SU-DHL-6 (cell line): ENCODE measurements around the gene DAZAP2.

Experiments
- H2AFZ ChIP-seq: fragments of 200-600 bp; sonication (generic); 2 replicates; pipeline ENCODE4 v1.6.1; 2014; ENCODE audit warnings: low read depth, mild to moderate bottlenecking, moderate library complexity, mixed read lengths, antibody characterized with exemption, low read length; ENCODE audit not compliant: severe bottlenecking
- H3F3A ChIP-seq: fragments of 200-600 bp; shearing (Covaris generic); 2 replicates; pipeline ENCODE4 v1.6.0; 2016; ENCODE audit warnings: antibody characterized with exemption, mild to moderate bottlenecking; ENCODE audit not compliant: insufficient read depth
- H3K27ac ChIP-seq: fragments of 200-600 bp; sonication (generic); 2 replicates; pipeline ENCODE4 v1.5.1; 2016; ENCODE audit warnings: low read depth, mild to moderate bottlenecking, low read length, moderate library complexity, mixed read lengths
- H3K27me3 ChIP-seq: fragments of 200-600 bp; sonication (generic), shearing (Covaris generic); 2 replicates; pipeline ENCODE4 v1.6.0; 2014; ENCODE audit warnings: mild to moderate bottlenecking, low read length
- H3K36me3 ChIP-seq: fragments of 200-600 bp; sonication (generic); 2 replicates; pipeline ENCODE4 v1.6.1; 2014; ENCODE audit warnings: mild to moderate bottlenecking, low read length, mixed read lengths
- H3K4me2 ChIP-seq: fragments of 300-600, 200-600 bp; shearing (Covaris generic), sonication (generic); 2 replicates; pipeline ENCODE4 v1.6.0; 2014; ENCODE audit warnings: low read length, low read depth, mild to moderate bottlenecking; ENCODE audit not compliant: poor library complexity, severe bottlenecking
- H3K4me3 ChIP-seq: fragments of 200-600 bp; sonication (generic); 2 replicates; pipeline ENCODE4 v1.5.1; 2014; ENCODE audit warnings: antibody characterized with exemption, low read length, mild to moderate bottlenecking, mixed read lengths; ENCODE audit not compliant: insufficient read depth, poor library complexity, severe bottlenecking
- H3K79me2 ChIP-seq: fragments of 200-600 bp; sonication (generic); 2 replicates; pipeline ENCODE4 v1.6.1; 2014; ENCODE audit warnings: mild to moderate bottlenecking, low read length, moderate library complexity; ENCODE audit not compliant: insufficient read depth
- H3K9ac ChIP-seq: fragments of 200-600 bp; sonication (generic); 2 replicates; pipeline ENCODE4 v1.7.0; 2014; ENCODE audit warnings: mild to moderate bottlenecking, low read length
- H3K9me2 ChIP-seq: fragments of 200-600 bp; sonication (generic); replicated peaks from 2 replicates; pipeline ENCODE4 v1.6.1; 2014; ENCODE audit warnings: low read length; ENCODE audit not compliant: insufficient read depth
- H3K9me3 ChIP-seq: fragments of 200-600 bp; sonication (generic); 2 replicates; pipeline ENCODE4 v1.6.1; 2014; ENCODE audit warnings: low read length, mixed read lengths; ENCODE audit not compliant: insufficient read depth
- H4K20me1 ChIP-seq: fragments of 200-600 bp; sonication (generic); 2 replicates; pipeline ENCODE4 v1.6.1; 2014; ENCODE audit warnings: low read depth, mild to moderate bottlenecking, antibody characterized with exemption, low read length, moderate library complexity, mixed read lengths
- CTCF ChIP-seq: fragments of 200-600 bp; sonication (generic); IDR thresholded peaks from one replicate; pipeline ENCODE4 v1.5.1; 2017; ENCODE audit warnings: antibody characterized with exemption, mild to moderate bottlenecking, low read length, moderate library complexity; ENCODE audit not compliant: insufficient read depth, poor library complexity, severe bottlenecking
- EZH2phosphoT487 ChIP-seq: fragments of 200-600 bp; sonication (generic), shearing (Covaris generic); conservative IDR thresholded peaks from 2 replicates; pipeline ENCODE4 v1.6.1; 2018; ENCODE audit warnings: mild to moderate bottlenecking, antibody characterized with exemption, low read length, moderate library complexity, mixed read lengths

DAZAP2 gene

GRCh38 chr12:51238510-51239334 lies at the start of gene DAZAP2:
Gene DAZAP2, plus strand, starts transcription at chr12:51238826. Its CDS starts 82 bp downstream, at chr12:51238908.
- peaks cover 19% of the 10 kb centered on the region; the same call in 1 of the 2 replicates for H3K79me2 ChIP-seq
- H3K4me3 ChIP-seq = peak within 1 kb of the TSS; percentile 76
- no peaks in the 10 kb centered on the region for H3K9me2 ChIP-seq
- H3K36me3 ChIP-seq = peaks cover 8% of the 10 kb centered on the region
- no peaks in the 10 kb centered on the region for H3K9me3 ChIP-seq
- peaks cover 23% of the 10 kb centered on the region; the same call in 1 of the 2 replicates for H3F3A ChIP-seq
- H2AFZ ChIP-seq = peak within 1 kb of the TSS; percentile 85
- peaks cover 6% of the 10 kb centered on the region; the same call in 1 of the 2 replicates for H4K20me1 ChIP-seq
- no peaks in the 10 kb centered on the region for H3K27me3 ChIP-seq
- H3K27ac ChIP-seq = peak within 1 kb of the TSS; percentile 91
- peak within 1 kb of the TSS; percentile 80 for H3K4me2 ChIP-seq
- H3K9ac ChIP-seq = peak within 1 kb of the TSS; percentile 88
- TF ChIP-seq CTCF = no peak
- TF ChIP-seq EZH2phosphoT487 = no peak

- Histone ChIP-seq H3K4me3 (no peak overlapping the region), H2AFZ (no peak overlapping the region), H3K27me3 (no peaks in the 10 kb centered on the region), H4K20me1 (no peaks in the 10 kb centered on the region), H3K79me2 (no peaks in the 10 kb centered on the region), H3F3A (no peaks in the 10 kb centered on the region), H3K9me3 (no peaks in the 10 kb centered on the region), H3K27ac (no peak overlapping the region), H3K9me2 (no peaks in the 10 kb centered on the region), H3K4me2 (no peak overlapping the region), H3K36me3 (no peaks in the 10 kb centered on the region), H3K9ac (no peak overlapping the region)
- TF ChIP-seq EZH2phosphoT487 = no peak
- no peak for TF ChIP-seq CTCF
These were observed 48.8 kb upstream of the DAZAP2 start for GRCh38 chr12:51189790-51190355.

- Histone ChIP-seq H4K20me1 (no peaks in the 10 kb centered on the region), H3K4me2 (no peak overlapping the region), H3K9ac (no peak overlapping the region), H3K36me3 (no peaks in the 10 kb centered on the region), H3K27me3 (no peaks in the 10 kb centered on the region), H3K9me3 (no peaks in the 10 kb centered on the region), H3K9me2 (no peaks in the 10 kb centered on the region), H3K4me3 (no peak overlapping the region), H3K27ac (no peak overlapping the region), H3F3A (no peaks in the 10 kb centered on the region), H3K79me2 (no peaks in the 10 kb centered on the region), H2AFZ (no peak overlapping the region)
- TF ChIP-seq CTCF = no peak
- no peak for TF ChIP-seq EZH2phosphoT487
These were observed 47.8 kb upstream of the DAZAP2 start for GRCh38 chr12:51190820-51191219.
